ENCODE results near the gene ACTR2. TPM values are rescaled to one million over a fixed set of nuclear protein-coding genes. Genes with fewer than 3 reads are reported as not detected.

ACTR2 gene
- total RNA-seq, 1 donor from 2014 or later = 124 TPM

- Mint-ChIP-seq H3K36me3 (no peaks in the 10 kb centered on the region), H3K27me3 (ENCODE audit: insufficient read depth, low read depth) (peaks cover 2% of the 10 kb centered on the region), H3K4me1 (peaks cover 50% of the 10 kb centered on the region), H3K9me3 (no peaks in the 10 kb centered on the region), H3K27ac (no peak overlapping the region), H3K4me3 (no peak overlapping the region)
- Histone ChIP-seq H3F3A (ENCODE audit: low read depth) (peaks cover 44% of the 10 kb centered on the region), H2AFZ (replicated peaks) (no peak overlapping the region), H4K20me1 (ENCODE audit: low read depth) (peaks cover 22% of the 10 kb centered on the region), H3K27me3 (peaks cover 59% of the 10 kb centered on the region), H3K27ac (no peak overlapping the region), H3K4me2 (no peak overlapping the region), H3K9me3 (ENCODE audit: low read depth) (no peaks in the 10 kb centered on the region), H3K4me1 (peaks cover 49% of the 10 kb centered on the region), H3K36me3 (no peaks in the 10 kb centered on the region), H3K79me2 (ENCODE audit: low read depth) (no peaks in the 10 kb centered on the region), H3K9ac (no peak overlapping the region), H3K4me3 (no peak overlapping the region)
- no peak for DNase-seq (ENCODE audit: low spot score)
- TF ChIP-seq EZH2 (IDR thresholded peaks at IDR 0.05) = no peak
- TF ChIP-seq CTCF (IDR thresholded peaks at IDR 0.05) = no peak
- TF ChIP-seq EZH2phosphoT487 (IDR thresholded peaks at IDR 0.05) = no peak
Observed at GRCh38 chr2:65279756-65280155, 52.1 kb downstream of the ACTR2 start.

- Histone ChIP-seq H3K27me3 (peaks cover 60% of the 10 kb centered on the region), H2AFZ (replicated peaks) (peak overlapping the region; percentile 31), H3K4me1 (peaks cover 32% of the 10 kb centered on the region), H3K4me2 (peak overlapping the region; percentile 45), H3K27ac (no peak overlapping the region), H4K20me1 (ENCODE audit: low read depth) (peaks cover 10% of the 10 kb centered on the region), H3K4me3 (no peak overlapping the region), H3K9me3 (ENCODE audit: low read depth) (no peaks in the 10 kb centered on the region), H3K79me2 (ENCODE audit: low read depth) (no peaks in the 10 kb centered on the region), H3F3A (ENCODE audit: low read depth) (peaks cover 26% of the 10 kb centered on the region), H3K9ac (no peak overlapping the region), H3K36me3 (no peaks in the 10 kb centered on the region)
- Mint-ChIP-seq H3K27me3 (ENCODE audit: insufficient read depth, low read depth) (peaks cover 2% of the 10 kb centered on the region), H3K36me3 (no peaks in the 10 kb centered on the region), H3K4me3 (no peak overlapping the region), H3K4me1 (peaks cover 35% of the 10 kb centered on the region), H3K9me3 (no peaks in the 10 kb centered on the region), H3K27ac (no peak overlapping the region)
- TF ChIP-seq EZH2phosphoT487 (IDR thresholded peaks at IDR 0.05) (no peak), EZH2 (IDR thresholded peaks at IDR 0.05) (no peak), CTCF (IDR thresholded peaks at IDR 0.05) (no peak)
- DNase-seq (ENCODE audit: low spot score) = peak; percentile 29
Observed at GRCh38 chr2:65281627-65282351, 54.2 kb downstream of the ACTR2 start.

GRCh38 chr2:65282477-65283053 is 54.9 kb downstream of the ACTR2 start:
- TF ChIP-seq EZH2phosphoT487 (IDR thresholded peaks at IDR 0.05) = no peak
- no peak for TF ChIP-seq EZH2 (IDR thresholded peaks at IDR 0.05)
- TF ChIP-seq CTCF (IDR thresholded peaks at IDR 0.05) = no peak
- Mint-ChIP-seq H3K27me3 (ENCODE audit: insufficient read depth, low read depth) (peaks cover 2% of the 10 kb centered on the region), H3K4me1 (peaks cover 27% of the 10 kb centered on the region), H3K4me3 (no peak overlapping the region), H3K36me3 (no peaks in the 10 kb centered on the region), H3K9me3 (no peaks in the 10 kb centered on the region), H3K27ac (no peak overlapping the region)
- Histone ChIP-seq H3K4me2 (peak overlapping the region; percentile 45), H3K9me3 (ENCODE audit: low read depth) (no peaks in the 10 kb centered on the region), H3K27me3 (peaks cover 67% of the 10 kb centered on the region), H3K9ac (no peak overlapping the region), H2AFZ (replicated peaks) (peak overlapping the region; percentile 31), H3K79me2 (ENCODE audit: low read depth) (no peaks in the 10 kb centered on the region), H3K4me1 (peaks cover 24% of the 10 kb centered on the region), H4K20me1 (ENCODE audit: low read depth) (peaks cover 2% of the 10 kb centered on the region), H3F3A (ENCODE audit: low read depth) (peaks cover 18% of the 10 kb centered on the region), H3K4me3 (no peak overlapping the region), H3K27ac (no peak overlapping the region), H3K36me3 (no peaks in the 10 kb centered on the region)
- no peak for DNase-seq (ENCODE audit: low spot score)

All from neural progenitor cell (in vitro differentiated cells).